Neuronal stem cell (in vitro differentiated cells): ENCODE results near the gene CBFA2T3.

ENCODE experiments used
- DNase-seq: peaks from one replicate; pipeline ENCODE4 v3.0.0-alpha.2; 2013; ENCODE audit warnings: low spot score
- H2AFZ ChIP-seq: one replicate; pipeline ENCODE4 v1.6.1; 2013; ENCODE audit warnings: mild to moderate bottlenecking, low read length, inconsistent platforms
- H2AK5ac ChIP-seq: 2 replicates; pipeline ENCODE4 v1.6.1; 2013; ENCODE audit warnings: low read depth, mild to moderate bottlenecking, inconsistent platforms, low read length, moderate library complexity, mixed read lengths
- H2BK120ac ChIP-seq: 2 replicates; pipeline ENCODE4 v1.6.1; 2013; ENCODE audit warnings: low read depth, mild to moderate bottlenecking, inconsistent platforms, low read length, moderate library complexity, mixed read lengths
- H2BK12ac ChIP-seq: one replicate; pipeline ENCODE4 v1.6.1; 2013; ENCODE audit warnings: low read length, inconsistent platforms
- H2BK15ac ChIP-seq: 2 replicates; pipeline ENCODE4 v1.6.1; 2013; ENCODE audit warnings: mild to moderate bottlenecking, low read length, inconsistent platforms, mixed read lengths
- H2BK5ac ChIP-seq: one replicate; pipeline ENCODE4 v1.6.1; 2013; ENCODE audit warnings: inconsistent platforms, mild to moderate bottlenecking, low read length, moderate library complexity
- H3K14ac ChIP-seq: one replicate; pipeline ENCODE4 v1.6.1; 2013; ENCODE audit warnings: low read length, inconsistent platforms
- H3K18ac ChIP-seq: 2 replicates; pipeline ENCODE4 v1.6.1; 2013; ENCODE audit warnings: low read length, inconsistent platforms
- H3K23ac ChIP-seq: 2 replicates; pipeline ENCODE4 v1.6.1; 2013; ENCODE audit warnings: low read depth, mild to moderate bottlenecking, mixed read lengths, low read length, inconsistent platforms; ENCODE audit not compliant: poor library complexity
- H3K27ac ChIP-seq: replicated peaks from 3 replicates; pipeline ENCODE4 v1.5.1; 2013; ENCODE audit warnings: low read length, inconsistent platforms
- H3K27me3 ChIP-seq, 3 experiments: 2 replicates each; pipeline ENCODE4 v1.6.1; 2013; ENCODE audit warnings: low read length in 3 of 3, mild to moderate bottlenecking in 2 of 3, inconsistent platforms in 1 of 3, low read depth in 1 of 3, mixed read lengths in 1 of 3, moderate library complexity in 1 of 3; ENCODE audit not compliant: control insufficient read depth in 3 of 3, insufficient read depth in 3 of 3
- H3K36me3 ChIP-seq, 2 donors: replicated peaks in 1 of 2; 2 replicates each; pipeline ENCODE4 v1.6.1; 2013; ENCODE audit warnings: low read length in 2 of 2; ENCODE audit not compliant: control insufficient read depth in 2 of 2, insufficient read depth in 2 of 2
- H3K4ac ChIP-seq: 2 replicates; pipeline ENCODE4 v1.6.1; 2013; ENCODE audit warnings: inconsistent platforms, mild to moderate bottlenecking, low read length, moderate library complexity
- H3K4me1 ChIP-seq, 2 donors: 1 replicate in 1 of 2; 2 replicates in 1 of 2; pipeline ENCODE4 v1.6.1; 2013; ENCODE audit warnings: low read length in 2 of 2, low read depth in 1 of 2; ENCODE audit not compliant: control insufficient read depth in 2 of 2, insufficient read depth in 1 of 2
- H3K4me2 ChIP-seq: one replicate; pipeline ENCODE4 v1.6.1; 2013; ENCODE audit warnings: mild to moderate bottlenecking, low read length, inconsistent platforms; ENCODE audit not compliant: insufficient read depth, poor library complexity, severe bottlenecking
- H3K4me3 ChIP-seq, 2 donors: 2 replicates each; pipeline ENCODE4 v1.5.1; 2013; ENCODE audit warnings: low read length in 2 of 2, mild to moderate bottlenecking in 2 of 2, inconsistent platforms in 1 of 2, moderate library complexity in 1 of 2
- H3K79me1 ChIP-seq: one replicate; pipeline ENCODE4 v1.6.1; 2013; ENCODE audit warnings: low read depth, mild to moderate bottlenecking, inconsistent platforms, low read length, moderate library complexity
- H3K9ac ChIP-seq: one replicate; pipeline ENCODE4 v1.6.1; 2013; ENCODE audit warnings: mild to moderate bottlenecking, low read depth, low read length, inconsistent platforms; ENCODE audit not compliant: poor library complexity
- H3K9me3 ChIP-seq, 2 donors: replicated peaks in 1 of 2; 2 replicates each; pipeline versions ENCODE3 to v1.6.1; 2013; ENCODE audit warnings: low read length in 2 of 2, mild to moderate bottlenecking in 2 of 2, inconsistent platforms in 1 of 2, low read depth in 1 of 2, mixed read lengths in 1 of 2, moderate library complexity in 1 of 2; ENCODE audit not compliant: control insufficient read depth in 2 of 2, insufficient read depth in 1 of 2
- H4K8ac ChIP-seq: one replicate; pipeline ENCODE4 v1.6.1; 2013; ENCODE audit warnings: low read depth, mild to moderate bottlenecking, inconsistent platforms, low read length, moderate library complexity
- H4K91ac ChIP-seq: one replicate; pipeline ENCODE4 v1.6.1; 2013; ENCODE audit warnings: low read length, low read depth, mild to moderate bottlenecking, inconsistent platforms; ENCODE audit not compliant: poor library complexity
- WGBS, 2 donors: extraction: QIAGEN DNeasy Blood & Tissue Kit; methylation state at CpG; one replicate each; pipeline ENCODE4 v1.1.7; 2013; ENCODE audit warnings: missing lambda C conversion rate in 2 of 2, mixed read lengths in 1 of 2; ENCODE audit not compliant: insufficient read length in 2 of 2, insufficient replicate concordance in 1 of 2; ENCODE audit errors: extremely low coverage in 2 of 2; 5-methylcytosine and 5-hydroxymethylcytosine counted together

CBFA2T3 gene

DNA sequence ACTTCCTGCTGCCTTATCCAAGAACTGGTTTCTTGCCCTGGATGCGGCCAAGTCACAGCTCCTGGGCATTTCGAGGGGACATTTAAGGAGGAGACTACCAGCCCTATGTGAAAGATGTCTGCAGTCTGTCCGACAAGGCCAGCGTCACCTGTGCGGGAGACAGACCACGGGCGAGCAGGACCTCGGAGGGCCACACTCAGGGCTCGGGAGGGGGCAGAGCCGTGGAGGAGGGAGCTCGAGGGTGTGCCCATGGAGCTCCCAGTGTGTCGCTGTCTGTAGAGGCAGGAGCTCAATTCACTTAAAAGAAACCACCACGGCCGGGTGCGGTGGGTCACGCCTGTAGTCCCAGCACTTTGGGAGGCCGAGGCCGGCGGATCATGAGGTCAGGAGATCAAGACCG is 33.3 kb downstream of the CBFA2T3 start:
- no peak for DNase-seq
- no peak overlapping the region for H2AFZ ChIP-seq
- no peak overlapping the region for H3K18ac ChIP-seq
- H2AK5ac ChIP-seq = no peak overlapping the region
- no CpG with 5 or more reads among the region's 20 CpGs for WGBS, 2 donors
- H2BK12ac ChIP-seq = no peak overlapping the region
- no peak overlapping the region for H4K91ac ChIP-seq
- no peaks in the 10 kb centered on the region for H3K36me3 ChIP-seq
- peak overlapping the region; percentile 81 for H2BK15ac ChIP-seq
- peaks cover 0 to 10% of the 10 kb centered on the region in 2 donors for H3K4me1 ChIP-seq
- no peak overlapping the region for H2BK5ac ChIP-seq
- H3K27me3 ChIP-seq = peaks cover 11 to 71% (median 31%) of the 10 kb centered on the region in 3 experiments
- H3K23ac ChIP-seq = peak overlapping the region; percentile 68
- no peak overlapping the region for H4K8ac ChIP-seq
- H3K79me1 ChIP-seq = peaks cover 2% of the 10 kb centered on the region
- no peak overlapping the region for H3K4ac ChIP-seq
- no peak overlapping the region for H3K9ac ChIP-seq
- no peak overlapping the region for H3K4me2 ChIP-seq
- no peak overlapping the region for H3K4me3 ChIP-seq
- peak overlapping the region; percentile 71 for H3K14ac ChIP-seq
- H3K27ac ChIP-seq = no peak overlapping the region
- H2BK120ac ChIP-seq = no peak overlapping the region
- no peaks in the 10 kb centered on the region for H3K9me3 ChIP-seq

- no peaks in the 10 kb centered on the region for H3K9me3 ChIP-seq
- peaks cover 11 to 71% (median 35%) of the 10 kb centered on the region in 3 experiments for H3K27me3 ChIP-seq
- no peak overlapping the region for H2BK120ac ChIP-seq
- H3K4me2 ChIP-seq = no peak overlapping the region
- no CpG with 5 or more reads among the region's 18 CpGs for WGBS, 2 donors
- DNase-seq = no peak
- no peak overlapping the region for H2BK5ac ChIP-seq
- H3K14ac ChIP-seq = no peak overlapping the region
- no peak overlapping the region for H4K8ac ChIP-seq
- H3K4me1 ChIP-seq = peaks cover 0 to 10% of the 10 kb centered on the region in 2 donors
- H2BK12ac ChIP-seq = no peak overlapping the region
- H3K4me3 ChIP-seq = peak overlapping the region in 1 of 2 donors; percentile 57
- H3K9ac ChIP-seq = peak overlapping the region; percentile 12
- H2BK15ac ChIP-seq = peak overlapping the region; percentile 92
- H3K18ac ChIP-seq = no peak overlapping the region
- no peaks in the 10 kb centered on the region for H3K36me3 ChIP-seq
- H3K27ac ChIP-seq = no peak overlapping the region
- H3K79me1 ChIP-seq = peaks cover 2% of the 10 kb centered on the region
- H2AK5ac ChIP-seq = peak overlapping the region; percentile 50
- H3K23ac ChIP-seq = peak overlapping the region; percentile 68
- H4K91ac ChIP-seq = peak overlapping the region; percentile 17
- H2AFZ ChIP-seq = no peak overlapping the region
- H3K4ac ChIP-seq = no peak overlapping the region
Observed at GRCh38 chr16:88943131-88943664, 33.8 kb downstream of the CBFA2T3 start.

- Histone ChIP-seq H2BK12ac (peak overlapping the region; percentile 94), H3K4ac (no peak overlapping the region), H3K9ac (no peak overlapping the region), H3K18ac (peak overlapping the region; percentile 93), H2AFZ (no peak overlapping the region), H2BK15ac (peak overlapping the region; percentile 81), H3K36me3 (no peaks in the 10 kb centered on the region), H4K8ac (no peak overlapping the region), H3K4me2 (no peak overlapping the region), H2AK5ac (peak overlapping the region; percentile 94), H3K23ac (peak overlapping the region; percentile 80), H3K79me1 (peaks cover 2% of the 10 kb centered on the region), H4K91ac (no peak overlapping the region), H3K4me3 (peak overlapping the region in 1 of 2 donors; percentile 53), H3K14ac (peak overlapping the region; percentile 89), H3K9me3 (no peaks in the 10 kb centered on the region), H3K4me1 (peaks cover 0 to 10% of the 10 kb centered on the region in 2 donors), H2BK5ac (no peak overlapping the region), H3K27me3 (peaks cover 11 to 72% (median 35%) of the 10 kb centered on the region in 3 experiments), H3K27ac (no peak overlapping the region), H2BK120ac (no peak overlapping the region)
- DNase-seq = peak; percentile 59
- WGBS, 2 donors = no CpG with 5 or more reads among the region's 54 CpGs
Observed at GRCh38 chr16:88941913-88942909, 34.8 kb downstream of the CBFA2T3 start.
